CD4-positive, alpha-beta memory T cell (primary cell): ENCODE results near the gene AGFG2. TPM values are rescaled to one million over a fixed set of nuclear protein-coding genes. Genes with fewer than 3 reads are reported as not detected.
"Not testable (repeated sequence)": the region's sequence is repeated elsewhere in the genome, so short reads cannot be mapped to it uniquely, and the experiment has no call there.

Experiments
- CTCF ChIA-PET: fragments of 350-600 bp; sonication (Branson Sonifier 250); formaldehyde crosslinking; loops from one replicate; lab custom pipeline; 2021; ENCODE audit warnings: inconsistent platforms; ENCODE audit not compliant: partially characterized antibody; lab: Charles Lee
- POLR2A ChIA-PET: fragments of 350-600 bp; sonication (Branson Sonifier 250); formaldehyde crosslinking; loops from one replicate; lab custom pipeline; 2021; ENCODE audit not compliant: partially characterized antibody; lab: Charles Lee
- DNase-seq, 5 donors: peaks; one replicate each; pipeline versions ENCODE4 v3.0.0 to v3.0.0-alpha.2; 2020 to 2022; ENCODE audit warnings: mixed read lengths in 1 of 5
- H3K27ac ChIP-seq: one replicate; pipeline ENCODE4 v1.7.0; 2013; ENCODE audit warnings: low read depth, low read length
- H3K27me3 ChIP-seq: 2 replicates; pipeline ENCODE4 v1.7.0; 2013; ENCODE audit warnings: mild to moderate bottlenecking, low read length, moderate library complexity; ENCODE audit not compliant: insufficient read depth
- H3K36me3 ChIP-seq: 2 replicates; pipeline ENCODE4 v1.7.0; 2013; ENCODE audit warnings: mild to moderate bottlenecking, low read length, moderate library complexity; ENCODE audit not compliant: insufficient read depth
- H3K4me1 ChIP-seq: 2 replicates; pipeline ENCODE4 v1.7.0; 2013; ENCODE audit warnings: mild to moderate bottlenecking, low read length, moderate library complexity; ENCODE audit not compliant: insufficient read depth
- H3K4me3 ChIP-seq, 2 donors: one replicate each; pipeline ENCODE4 v1.7.0; 2013; ENCODE audit warnings: low read length in 2 of 2, mild to moderate bottlenecking in 1 of 2
- H3K9me3 ChIP-seq, 2 donors: one replicate each; pipeline ENCODE4 v1.7.0; 2013; ENCODE audit warnings: low read length in 2 of 2, control low read depth in 1 of 2; ENCODE audit not compliant: control insufficient read depth in 1 of 2
- H3K27ac Mint-ChIP-seq, 7 donors: one replicate each; pipeline ENCODE4 v1.8.0; 2020 to 2021; ENCODE audit warnings: mixed read lengths in 7 of 7, mild to moderate bottlenecking in 6 of 7, inconsistent platforms in 3 of 7, moderate library complexity in 3 of 7
- H3K27me3 Mint-ChIP-seq, 2 donors: one replicate each; pipeline ENCODE4 v1.8.0; 2020 to 2021; ENCODE audit warnings: mixed read lengths in 2 of 2
- H3K36me3 Mint-ChIP-seq, 2 donors: one replicate each; pipeline ENCODE4 v1.8.0; 2020 to 2021; ENCODE audit warnings: mixed read lengths in 2 of 2, inconsistent platforms in 1 of 2, mild to moderate bottlenecking in 1 of 2
- H3K4me1 Mint-ChIP-seq, 4 donors: one replicate each; pipeline ENCODE4 v1.8.0; 2020 to 2021; ENCODE audit warnings: mixed read lengths in 4 of 4, mild to moderate bottlenecking in 1 of 4
- H3K4me3 Mint-ChIP-seq, 8 donors: one replicate each; pipeline ENCODE4 v1.8.0; 2020 to 2021; ENCODE audit warnings: mixed read lengths in 8 of 8, mild to moderate bottlenecking in 7 of 8, moderate library complexity in 6 of 8, inconsistent platforms in 3 of 8
- H3K9me3 Mint-ChIP-seq, 8 donors: one replicate each; pipeline ENCODE4 v1.8.0; 2020 to 2021; ENCODE audit warnings: mixed read lengths in 8 of 8, mild to moderate bottlenecking in 5 of 8, inconsistent platforms in 3 of 8, moderate library complexity in 1 of 8
- intact Hi-C: fragments of 100-400 bp; cut with micrococcal nuclease; formaldehyde crosslinking; loops from one replicate; pipeline ENCODE4 v1.15.1; 2023
- polyA plus RNA-seq, 2 donors: library from polyadenylated mRNA; unstranded; fragments of 300-500 nt; fragmentation: Illumina TruSeq; gene quantifications; one replicate each; pipeline ENCODE4 v1.2.3, GENCODE V29; 2021
- total RNA-seq, 2 experiments: library from RNA; stranded (reverse); gene quantifications; one replicate each; pipeline ENCODE4 v1.2.3, GENCODE V29; 2021

AGFG2 gene
- total and polyA plus RNA-seq, 4 experiments from 2014 or later = 19.7 to 58.3 (median 46.1) TPM

GRCh38 chr7:100519580-100519979, 19.4 kb upstream of the AGFG2 start:
- H3K9me3 ChIP-seq = no peaks in the 10 kb centered on the region
- H3K27me3 ChIP-seq = no peaks in the 10 kb centered on the region
- Mint-ChIP-seq H3K4me1 (peaks cover 20 to 35% (median 27%) of the 10 kb centered on the region in 4 donors), H3K4me3 (no peak overlapping the region), H3K9me3 (no peaks in the 10 kb centered on the region), H3K27ac (no peak overlapping the region), H3K36me3 (no peaks in the 10 kb centered on the region), H3K27me3 (no peaks in the 10 kb centered on the region)
- H3K27ac ChIP-seq = no peak overlapping the region
- H3K4me3 ChIP-seq = no peak overlapping the region
- peaks cover 30% of the 10 kb centered on the region for H3K4me1 ChIP-seq
- POLR2A ChIA-PET = interaction anchor here (0.9 kb wide), 1 partner anchor 66 kb away, joined by 3 read pairs; no protein-coding TSS in a partner anchor
- intact Hi-C loops = no loop called here
- CTCF ChIA-PET = interaction anchor here (0.6 to 1.6 kb wide), 6 partner anchors 15 to 64 kb away, joined by 3 to 5 read pairs (median 4); partner anchors contain the start of gene NYAP1
- H3K36me3 ChIP-seq = no peaks in the 10 kb centered on the region
- no peak for DNase-seq

GRCh38 chr7:100520138-100520537, 18.9 kb upstream of the AGFG2 start:
- Mint-ChIP-seq H3K36me3 (no peaks in the 10 kb centered on the region), H3K9me3 (no peaks in the 10 kb centered on the region), H3K27me3 (no peaks in the 10 kb centered on the region), H3K27ac (peak overlapping the region in 3 of 7 donors; percentile 22 to 74 (median 63)), H3K4me1 (peaks cover 17 to 32% (median 24%) of the 10 kb centered on the region in 4 donors), H3K4me3 (no peak overlapping the region)
- Histone ChIP-seq H3K9me3 (no peaks in the 10 kb centered on the region), H3K27me3 (no peaks in the 10 kb centered on the region), H3K36me3 (no peaks in the 10 kb centered on the region), H3K4me1 (peaks cover 27% of the 10 kb centered on the region), H3K27ac (no peak overlapping the region), H3K4me3 (no peak overlapping the region)
- no peak for DNase-seq
- POLR2A ChIA-PET = interaction anchor here (0.9 kb wide), 1 partner anchor 65 kb away, joined by 3 read pairs; no protein-coding TSS in a partner anchor
- intact Hi-C loops = no loop called here
- CTCF ChIA-PET = interaction anchor here (0.6 to 1.6 kb wide), 8 partner anchors 15 to 64 kb away, joined by 3 to 5 read pairs (median 3); partner anchors contain the start of gene NYAP1

GRCh38 chr7:100521076-100521475, 17.9 kb upstream of the AGFG2 start:
- Mint-ChIP-seq H3K4me3 (no peak overlapping the region), H3K27ac (peak overlapping the region in 1 of 7 donors; percentile 1), H3K9me3 (no peaks in the 10 kb centered on the region), H3K4me1 (peaks cover 10 to 23% (median 16%) of the 10 kb centered on the region in 4 donors), H3K27me3 (no peaks in the 10 kb centered on the region), H3K36me3 (no peaks in the 10 kb centered on the region)
- Histone ChIP-seq H3K27ac (no peak overlapping the region), H3K4me1 (peaks cover 17% of the 10 kb centered on the region), H3K36me3 (no peaks in the 10 kb centered on the region), H3K27me3 (no peaks in the 10 kb centered on the region), H3K4me3 (no peak overlapping the region), H3K9me3 (no peaks in the 10 kb centered on the region)
- CTCF ChIA-PET = interaction anchor here (1.5 kb wide), 1 partner anchor 20 kb away, joined by 3 read pairs; no protein-coding TSS in a partner anchor
- POLR2A ChIA-PET = no interaction called here
- DNase-seq = no peak
- intact Hi-C loops = no loop called here

- CTCF ChIA-PET = interaction anchor here (1.5 kb wide), 1 partner anchor 19 kb away, joined by 3 read pairs; no protein-coding TSS in a partner anchor
- H3K4me3 Mint-ChIP-seq, H3K27me3 ChIP-seq: not testable (repeated sequence)
Measured at GRCh38 chr7:100521909-100522593, 17.0 kb upstream of the AGFG2 start.

GRCh38 chr7:100523192-100523591, 15.8 kb upstream of the AGFG2 start:
- not testable (repeated sequence) for H3K4me1 Mint-ChIP-seq, DNase-seq

More at GRCh38 chr7:100521909-100522593, 17.0 kb upstream of the AGFG2 start:
- intact Hi-C loops, H3K4me1 ChIP-seq, H3K27ac Mint-ChIP-seq, H3K27ac ChIP-seq, H3K36me3 Mint-ChIP-seq, H3K36me3 ChIP-seq, H3K9me3 Mint-ChIP-seq, H3K27me3 Mint-ChIP-seq, H3K9me3 ChIP-seq, DNase-seq, H3K4me3 ChIP-seq: not testable (repeated sequence)
- POLR2A ChIA-PET = interaction anchor here (0.9 kb wide), 1 partner anchor 11 kb away, joined by 3 read pairs; no protein-coding TSS in a partner anchor
- peaks cover 4 to 13% (median 7%) of the 10 kb centered on the region in 4 donors for H3K4me1 Mint-ChIP-seq

GRCh38 chr7:100528108-100528866, 10.7 kb upstream of the AGFG2 start:
- H3K27ac ChIP-seq, H3K9me3 ChIP-seq, H3K36me3 ChIP-seq, H3K4me1 ChIP-seq, H3K4me3 ChIP-seq, DNase-seq, H3K27ac Mint-ChIP-seq, H3K27me3 Mint-ChIP-seq, H3K4me1 Mint-ChIP-seq, H3K9me3 Mint-ChIP-seq, H3K36me3 Mint-ChIP-seq, H3K4me3 Mint-ChIP-seq, H3K27me3 ChIP-seq, intact Hi-C loops: not testable (repeated sequence)
- ChIA-PET CTCF (interaction anchor here (0.7 to 1.3 kb wide), 5 partner anchors 12 to 36 kb away, joined by 3 to 5 read pairs (median 3); no protein-coding TSS in a partner anchor), POLR2A (interaction anchor here (0.6 to 1.3 kb wide), 3 partner anchors 10 to 31 kb away, joined by 3 to 4 read pairs (median 3); partner anchors contain the start of gene AGFG2)

More at GRCh38 chr7:100523192-100523591, 15.8 kb upstream of the AGFG2 start:
- POLR2A ChIA-PET, H3K27ac Mint-ChIP-seq, H3K27me3 Mint-ChIP-seq, H3K4me1 ChIP-seq, H3K27me3 ChIP-seq, H3K9me3 ChIP-seq, H3K4me3 ChIP-seq, H3K4me3 Mint-ChIP-seq, H3K36me3 Mint-ChIP-seq, H3K27ac ChIP-seq, CTCF ChIA-PET, H3K36me3 ChIP-seq, intact Hi-C loops, H3K9me3 Mint-ChIP-seq: not testable (repeated sequence)
